Stimulated activated CD8-positive, alpha-beta memory T cell treated with anti-CD3 and anti-CD28 coated beads, Interleukin-12 subunit alpha, Interleukin-12 subunit beta, amount 100 ng/mL, for 24 hours (primary cell): ENCODE results near the gene LETM1.

Experiments
- DNase-seq: peaks from one replicate; pipeline ENCODE4 v3.0.0-alpha.2; 2020; ENCODE audit errors: extremely low read depth

LETM1 gene

DNA sequence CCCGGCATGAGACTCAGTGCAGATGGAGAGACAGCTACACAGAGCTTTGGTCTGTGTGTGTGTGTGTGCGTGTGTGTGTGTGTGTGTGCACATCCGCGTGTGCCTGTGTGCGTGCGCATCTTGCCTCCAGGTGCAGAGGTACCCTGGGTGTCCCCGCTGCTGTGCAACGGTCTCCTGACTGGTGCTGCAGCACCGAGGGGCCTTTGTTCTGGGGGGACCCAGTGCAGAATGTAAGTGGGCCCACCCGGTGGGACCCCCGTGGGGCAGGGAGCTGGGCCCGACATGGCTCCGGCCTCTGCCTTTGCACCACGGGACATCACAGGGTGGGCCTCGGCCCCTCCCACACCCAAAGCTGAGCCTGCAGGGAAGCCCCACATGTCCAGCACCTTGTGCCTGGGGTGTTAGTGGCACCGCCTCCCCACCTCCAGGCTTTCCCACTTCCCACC is 48.6 kb downstream of the LETM1 start:
- DNase-seq: no peak

DNA sequence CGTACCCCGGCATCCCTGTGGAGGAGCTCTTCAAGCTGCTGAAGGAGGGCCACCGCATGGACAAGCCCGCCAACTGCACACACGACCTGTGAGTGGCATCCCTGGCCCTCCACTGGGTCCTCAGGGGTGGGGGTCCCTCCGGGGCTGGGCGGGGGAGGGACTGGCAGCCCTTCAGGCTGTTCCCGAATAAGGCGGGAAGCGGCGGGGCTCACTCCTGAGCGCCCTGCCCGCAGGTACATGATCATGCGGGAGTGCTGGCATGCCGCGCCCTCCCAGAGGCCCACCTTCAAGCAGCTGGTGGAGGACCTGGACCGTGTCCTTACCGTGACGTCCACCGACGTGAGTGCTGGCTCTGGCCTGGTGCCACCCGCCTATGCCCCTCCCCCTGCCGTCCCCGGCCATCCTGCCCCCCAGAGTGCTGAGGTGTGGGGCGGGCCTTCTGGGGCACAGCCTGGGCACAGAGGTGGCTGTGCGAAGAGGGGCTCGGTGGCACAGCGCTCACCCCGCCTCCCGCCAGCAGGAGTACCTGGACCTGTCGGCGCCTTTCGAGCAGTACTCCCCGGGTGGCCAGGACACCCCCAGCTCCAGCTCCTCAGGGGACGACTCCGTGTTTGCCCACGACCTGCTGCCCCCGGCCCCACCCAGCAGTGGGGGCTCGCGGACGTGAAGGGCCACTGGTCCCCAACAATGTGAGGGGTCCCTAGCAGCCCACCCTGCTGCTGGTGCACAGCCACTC is 49.2 kb downstream of the LETM1 start:
- DNase-seq: no peak

DNA sequence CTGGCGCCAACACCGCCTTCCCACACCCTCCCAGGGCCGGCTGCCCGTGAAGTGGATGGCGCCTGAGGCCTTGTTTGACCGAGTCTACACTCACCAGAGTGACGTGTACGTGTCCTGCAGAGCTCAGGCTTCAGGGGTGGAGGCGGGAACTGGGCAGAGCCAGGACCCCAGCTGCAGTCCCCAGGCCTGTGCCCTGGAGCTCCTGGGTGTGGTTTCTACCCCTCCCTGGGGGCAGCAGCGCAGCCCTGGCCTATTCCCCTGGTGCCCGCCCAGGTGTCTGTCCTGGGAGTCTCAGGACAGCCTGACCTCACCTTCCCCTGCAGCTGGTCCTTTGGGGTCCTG is 49.8 kb downstream of the LETM1 start:
- no peak for DNase-seq

DNA sequence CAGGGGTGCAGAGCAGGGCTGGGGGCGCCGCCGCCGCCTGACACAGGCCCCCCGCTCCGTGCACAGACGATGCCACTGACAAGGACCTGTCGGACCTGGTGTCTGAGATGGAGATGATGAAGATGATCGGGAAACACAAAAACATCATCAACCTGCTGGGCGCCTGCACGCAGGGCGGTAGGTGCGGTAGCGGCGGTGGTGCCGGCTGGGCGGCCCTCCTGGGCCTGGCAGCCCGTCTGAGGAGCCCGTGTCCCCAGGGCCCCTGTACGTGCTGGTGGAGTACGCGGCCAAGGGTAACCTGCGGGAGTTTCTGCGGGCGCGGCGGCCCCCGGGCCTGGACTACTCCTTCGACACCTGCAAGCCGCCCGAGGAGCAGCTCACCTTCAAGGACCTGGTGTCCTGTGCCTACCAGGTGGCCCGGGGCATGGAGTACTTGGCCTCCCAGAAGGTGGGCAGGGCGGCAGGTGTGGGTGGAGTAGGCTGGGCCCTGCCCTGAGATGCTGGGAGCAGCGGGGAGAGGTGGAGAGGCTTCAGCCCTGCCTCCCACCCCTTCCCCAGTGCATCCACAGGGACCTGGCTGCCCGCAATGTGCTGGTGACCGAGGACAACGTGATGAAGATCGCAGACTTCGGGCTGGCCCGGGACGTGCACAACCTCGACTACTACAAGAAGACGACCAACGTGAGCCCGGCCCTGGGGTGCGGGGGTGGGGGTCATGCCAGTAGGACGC is 50.3 kb downstream of the LETM1 start:
- DNase-seq: no peak

DNA sequence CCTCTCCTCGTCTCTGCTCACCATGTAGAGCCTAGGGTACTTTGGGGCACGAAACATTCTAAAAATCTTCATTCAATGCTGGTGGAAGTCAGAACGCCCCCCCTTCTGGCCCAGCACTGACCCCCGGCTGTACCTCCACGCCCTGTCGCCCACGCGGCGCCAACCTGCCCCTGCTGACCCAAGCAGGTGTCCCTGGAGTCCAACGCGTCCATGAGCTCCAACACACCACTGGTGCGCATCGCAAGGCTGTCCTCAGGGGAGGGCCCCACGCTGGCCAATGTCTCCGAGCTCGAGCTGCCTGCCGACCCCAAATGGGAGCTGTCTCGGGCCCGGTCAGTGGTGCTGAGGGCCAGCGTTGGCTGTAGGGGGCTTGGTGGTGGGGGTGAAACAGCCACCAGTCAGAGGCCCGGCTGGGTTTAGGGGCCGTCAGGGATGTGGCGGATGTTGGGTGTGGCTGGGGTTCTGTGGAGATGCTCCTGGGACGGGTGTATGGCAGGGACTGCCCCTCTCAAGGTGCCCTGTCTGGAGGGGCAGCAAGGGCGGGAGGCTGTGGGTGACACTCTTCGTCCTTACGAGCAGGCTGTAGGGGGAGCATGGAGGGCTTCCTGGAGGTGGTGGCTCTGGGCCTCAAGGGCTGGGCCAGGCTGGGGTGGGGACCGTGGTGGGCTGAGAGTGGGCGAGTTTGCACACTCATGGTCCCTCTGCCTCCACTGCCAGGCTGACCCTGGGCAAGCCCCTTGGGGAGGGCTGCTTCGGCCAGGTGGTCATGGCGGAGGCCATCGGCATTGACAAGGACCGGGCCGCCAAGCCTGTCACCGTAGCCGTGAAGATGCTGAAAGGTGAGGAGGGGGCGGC is 51.1 kb downstream of the LETM1 start:
- no peak for DNase-seq

DNA sequence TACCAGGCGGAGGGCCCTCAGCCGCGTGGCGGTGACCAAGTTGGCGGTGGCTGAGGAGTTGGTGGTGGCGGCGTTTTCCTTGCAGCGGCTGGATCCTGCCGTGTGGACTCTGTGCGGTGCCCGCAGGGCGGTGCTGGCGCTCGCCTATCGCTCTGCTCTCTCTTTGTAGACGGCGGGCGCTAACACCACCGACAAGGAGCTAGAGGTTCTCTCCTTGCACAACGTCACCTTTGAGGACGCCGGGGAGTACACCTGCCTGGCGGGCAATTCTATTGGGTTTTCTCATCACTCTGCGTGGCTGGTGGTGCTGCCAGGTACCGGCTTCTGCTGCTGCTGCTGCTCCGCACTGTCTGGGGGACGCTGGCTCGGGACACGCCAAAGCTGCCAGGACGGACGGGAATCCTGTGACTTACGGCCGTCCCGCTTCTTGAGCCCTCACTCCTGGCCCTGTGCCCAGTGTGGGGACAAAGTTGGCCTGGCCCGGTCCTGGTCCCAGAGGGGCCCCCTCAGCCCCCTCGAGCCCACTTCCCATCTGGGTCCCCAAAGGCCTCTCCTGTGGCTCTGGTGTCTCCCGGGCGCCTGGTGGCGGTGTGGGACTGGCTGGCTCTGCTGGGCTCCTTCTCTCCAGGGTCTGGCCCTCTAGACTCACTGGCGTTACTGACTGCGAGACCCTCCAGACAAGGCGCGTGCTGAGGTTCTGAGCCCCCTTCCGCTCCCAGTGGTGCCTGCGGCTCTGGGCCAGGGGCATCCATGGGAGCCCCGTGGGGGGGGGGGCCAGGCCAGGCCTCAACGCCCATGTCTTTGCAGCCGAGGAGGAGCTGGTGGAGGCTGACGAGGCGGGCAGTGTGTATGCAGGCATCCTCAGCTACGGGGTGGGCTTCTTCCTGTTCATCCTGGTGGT is 52.2 kb downstream of the LETM1 start:
- DNase-seq: no peak

DNA sequence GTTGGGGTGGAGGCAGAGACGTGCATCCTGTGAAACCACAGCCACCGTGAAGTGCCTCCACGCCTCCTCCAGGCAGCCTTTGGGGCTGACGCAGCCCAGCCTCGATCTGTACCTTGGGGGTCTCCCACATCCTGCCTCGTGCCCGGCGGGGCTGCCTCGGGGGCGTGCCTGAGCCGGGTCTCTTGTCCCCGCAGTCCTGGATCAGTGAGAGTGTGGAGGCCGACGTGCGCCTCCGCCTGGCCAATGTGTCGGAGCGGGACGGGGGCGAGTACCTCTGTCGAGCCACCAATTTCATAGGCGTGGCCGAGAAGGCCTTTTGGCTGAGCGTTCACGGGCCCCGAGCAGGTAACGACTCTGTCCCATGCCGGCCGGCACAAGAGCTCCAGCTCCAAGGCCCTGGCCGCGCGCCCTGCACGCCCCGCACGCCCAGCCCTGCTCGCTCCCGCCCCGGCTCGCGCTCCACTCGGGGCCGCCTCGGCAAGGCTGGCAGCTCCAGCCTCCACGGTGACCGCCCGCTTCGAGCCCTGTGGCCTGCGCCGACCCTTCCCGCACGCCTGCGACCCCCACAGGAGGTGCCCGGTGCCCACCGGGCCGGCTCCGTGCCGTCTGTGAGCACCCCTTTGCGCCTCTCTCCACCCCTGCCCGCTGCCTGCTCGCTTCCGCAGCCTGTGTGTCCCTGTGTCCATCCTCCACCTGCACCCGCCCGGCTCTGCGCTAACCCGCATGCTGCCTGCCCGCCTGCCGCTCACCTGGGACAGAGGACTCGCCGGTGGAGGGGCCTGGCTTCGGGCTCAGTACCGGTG is 53.0 kb downstream of the LETM1 start:
- DNase-seq: no peak

DNA sequence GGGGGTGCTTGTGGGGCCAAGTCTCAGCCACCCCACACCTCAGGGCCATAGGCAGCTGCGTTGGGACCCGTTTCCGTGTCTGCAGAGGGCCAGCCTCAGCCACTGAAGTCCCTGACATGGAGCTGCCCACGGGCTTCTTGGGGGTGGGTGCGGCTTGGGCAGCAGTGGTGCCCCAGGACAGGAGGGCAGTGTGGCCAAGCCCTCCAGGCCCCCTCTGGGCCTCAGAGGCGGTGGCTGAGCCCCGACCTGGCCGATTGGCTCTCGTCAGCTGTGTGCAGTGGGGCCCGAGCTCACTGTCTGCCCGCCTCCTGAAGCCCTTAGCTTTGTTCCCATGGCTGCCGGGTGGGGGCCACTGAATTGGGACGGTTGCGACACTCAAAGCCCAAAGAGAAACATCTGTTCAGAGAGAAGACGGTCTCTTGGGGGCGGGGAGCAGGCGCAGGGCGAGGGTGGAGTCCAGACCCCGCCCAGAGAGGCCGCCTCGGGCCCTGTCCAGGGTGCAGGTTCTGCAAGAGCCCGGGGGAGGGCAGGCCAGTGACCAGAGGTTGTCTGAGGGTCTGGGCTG is 53.7 kb downstream of the LETM1 start:
- DNase-seq: no peak

DNA sequence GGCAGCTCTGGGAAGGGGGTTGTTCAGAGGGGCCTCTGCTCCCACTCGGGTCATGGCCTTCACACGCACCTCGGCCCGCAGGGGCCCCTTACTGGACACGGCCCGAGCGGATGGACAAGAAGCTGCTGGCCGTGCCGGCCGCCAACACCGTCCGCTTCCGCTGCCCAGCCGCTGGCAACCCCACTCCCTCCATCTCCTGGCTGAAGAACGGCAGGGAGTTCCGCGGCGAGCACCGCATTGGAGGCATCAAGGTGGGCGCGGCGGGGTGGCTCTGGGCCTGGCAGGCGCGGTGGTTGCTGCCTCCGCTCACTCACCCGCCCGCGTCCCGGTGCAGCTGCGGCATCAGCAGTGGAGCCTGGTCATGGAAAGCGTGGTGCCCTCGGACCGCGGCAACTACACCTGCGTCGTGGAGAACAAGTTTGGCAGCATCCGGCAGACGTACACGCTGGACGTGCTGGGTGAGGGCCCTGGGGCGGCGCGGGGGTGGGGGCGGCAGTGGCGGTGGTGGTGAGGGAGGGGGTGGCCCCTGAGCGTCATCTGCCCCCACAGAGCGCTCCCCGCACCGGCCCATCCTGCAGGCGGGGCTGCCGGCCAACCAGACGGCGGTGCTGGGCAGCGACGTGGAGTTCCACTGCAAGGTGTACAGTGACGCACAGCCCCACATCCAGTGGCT is 54.5 kb downstream of the LETM1 start:
- DNase-seq: no peak

DNA sequence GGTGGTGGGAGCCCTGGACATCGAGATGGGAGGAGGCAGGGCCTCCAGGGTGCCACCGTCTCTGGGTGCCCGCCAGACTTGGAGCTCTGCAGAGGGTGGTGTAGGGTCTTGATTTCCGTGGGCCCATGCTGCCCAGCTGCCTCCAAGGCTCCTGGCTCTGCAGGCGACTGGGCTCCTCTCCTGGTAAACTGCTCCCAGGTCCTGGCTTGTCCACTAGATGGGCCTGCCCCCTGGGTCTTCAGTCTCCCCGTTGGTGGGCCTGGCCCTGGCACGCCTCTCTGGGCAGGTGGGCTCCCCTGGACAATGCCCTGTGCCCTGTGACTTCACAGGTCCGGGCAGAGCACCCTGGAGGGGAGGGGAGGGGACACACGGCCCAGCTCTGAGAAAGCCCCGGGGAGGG is 55.2 kb downstream of the LETM1 start:
- DNase-seq: no peak

DNA sequence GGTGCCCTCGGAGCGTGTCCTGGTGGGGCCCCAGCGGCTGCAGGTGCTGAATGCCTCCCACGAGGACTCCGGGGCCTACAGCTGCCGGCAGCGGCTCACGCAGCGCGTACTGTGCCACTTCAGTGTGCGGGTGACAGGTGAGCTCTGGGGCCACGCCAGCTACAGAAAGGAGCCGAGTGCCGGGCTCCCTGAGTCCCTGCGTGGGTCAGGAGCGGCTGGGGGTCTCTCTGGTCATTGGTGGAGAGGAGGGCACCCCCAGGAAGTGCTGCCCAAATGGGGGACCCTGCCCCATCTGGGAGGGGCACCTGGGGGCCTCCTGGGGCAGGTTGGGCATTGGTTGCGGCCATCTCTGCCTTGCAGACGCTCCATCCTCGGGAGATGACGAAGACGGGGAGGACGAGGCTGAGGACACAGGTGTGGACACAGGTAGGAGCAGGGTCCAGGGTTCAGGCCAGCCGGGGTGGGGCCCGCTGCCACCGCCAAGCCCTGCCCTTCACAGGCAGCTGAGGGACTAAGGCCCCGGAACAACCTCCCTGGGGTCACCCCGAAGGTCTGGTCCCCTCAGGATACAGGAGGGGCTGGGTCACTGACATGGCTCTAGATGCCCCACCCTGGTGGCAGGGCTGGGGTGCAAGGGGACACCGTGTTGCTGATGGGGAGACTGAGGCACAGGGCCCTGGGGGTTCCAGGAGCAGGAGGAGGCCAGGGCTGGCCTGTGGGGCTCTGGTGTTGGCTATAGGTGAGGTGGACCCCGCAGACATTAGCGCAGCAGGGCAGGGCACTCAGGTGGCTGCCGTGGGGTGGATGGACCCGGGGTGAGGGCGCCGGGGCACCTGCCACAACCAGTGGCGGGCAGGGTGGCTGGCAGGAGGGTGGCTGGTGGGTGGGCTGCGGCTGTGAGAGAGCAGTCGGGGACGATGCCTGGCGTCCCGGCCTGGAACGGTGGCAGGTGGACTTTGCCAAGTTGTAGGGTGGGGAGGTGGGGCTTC is 56.3 kb downstream of the LETM1 start:
- DNase-seq: no peak

DNA sequence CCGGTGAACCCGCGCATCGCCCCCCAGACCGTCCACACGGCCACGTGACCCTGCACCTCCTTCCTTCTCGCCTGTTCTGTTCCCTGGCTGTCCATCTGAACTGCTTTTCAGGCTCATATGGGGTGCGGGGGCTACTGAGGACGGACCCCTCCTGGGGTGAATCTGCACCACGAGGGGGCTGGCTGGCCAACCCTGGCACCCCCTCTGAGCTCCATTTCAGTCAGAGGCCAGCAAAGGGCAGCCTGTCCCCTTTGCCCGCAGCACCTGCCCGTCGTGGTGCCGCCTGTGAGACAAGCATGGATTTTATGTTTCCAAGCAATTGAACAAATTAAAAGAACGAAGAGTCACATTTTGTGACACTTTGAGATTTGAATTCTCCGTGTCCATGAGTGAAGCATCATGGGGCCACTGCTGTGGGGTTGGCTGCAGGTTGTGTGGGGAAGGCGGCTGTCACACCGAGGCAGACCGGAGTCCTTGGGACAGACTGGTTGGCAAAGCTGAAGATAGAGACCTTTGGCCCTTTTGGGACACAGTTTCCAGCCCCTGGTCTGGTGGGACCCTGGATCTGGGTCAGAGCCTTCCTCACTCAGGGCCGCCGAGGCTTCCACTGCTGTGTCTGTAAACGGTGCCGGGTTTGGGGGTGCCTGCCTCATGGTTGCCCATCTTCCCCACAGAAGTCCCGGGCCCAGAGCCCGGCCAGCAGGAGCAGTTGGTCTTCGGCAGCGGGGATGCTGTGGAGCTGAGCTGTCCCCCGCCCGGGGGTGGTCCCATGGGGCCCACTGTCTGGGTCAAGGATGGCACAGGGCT is 57.2 kb downstream of the LETM1 start:
- no peak for DNase-seq

DNA sequence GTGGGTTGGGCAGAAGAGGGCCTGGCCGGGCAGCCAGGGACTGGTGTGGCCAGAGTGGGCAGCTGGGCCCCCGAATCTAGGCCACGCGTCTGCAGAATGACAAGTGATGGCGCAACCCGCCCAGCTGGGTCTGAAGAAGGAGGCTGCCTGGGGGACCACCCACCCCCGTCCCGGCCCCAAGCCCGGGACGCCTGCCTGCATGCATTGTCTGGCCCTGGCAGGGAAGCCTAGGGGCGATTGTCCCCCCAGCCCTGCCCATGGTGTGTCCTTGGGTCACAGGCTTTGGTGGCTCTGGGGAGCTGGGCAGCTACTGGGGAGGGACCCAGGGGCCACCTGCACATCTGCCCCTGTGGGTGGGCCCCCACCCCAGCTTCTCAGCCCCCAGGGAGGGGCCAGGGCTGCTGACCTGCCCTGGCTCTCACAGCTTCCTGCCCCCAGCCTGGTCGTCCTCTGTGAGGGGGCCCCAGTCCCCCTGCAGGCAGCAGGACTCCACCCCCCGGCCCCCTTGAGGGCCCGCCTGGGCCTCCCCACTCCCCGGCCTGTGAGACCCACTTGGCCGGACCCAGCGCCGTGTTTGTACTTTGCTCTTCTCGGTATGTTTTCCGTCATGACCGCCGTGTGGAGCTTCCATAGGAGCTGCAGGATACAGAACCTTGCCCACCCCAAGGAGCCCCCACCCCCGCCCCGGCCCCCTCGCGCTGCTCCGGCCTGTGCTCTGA is 57.9 kb downstream of the LETM1 start:
- no peak for DNase-seq

DNA sequence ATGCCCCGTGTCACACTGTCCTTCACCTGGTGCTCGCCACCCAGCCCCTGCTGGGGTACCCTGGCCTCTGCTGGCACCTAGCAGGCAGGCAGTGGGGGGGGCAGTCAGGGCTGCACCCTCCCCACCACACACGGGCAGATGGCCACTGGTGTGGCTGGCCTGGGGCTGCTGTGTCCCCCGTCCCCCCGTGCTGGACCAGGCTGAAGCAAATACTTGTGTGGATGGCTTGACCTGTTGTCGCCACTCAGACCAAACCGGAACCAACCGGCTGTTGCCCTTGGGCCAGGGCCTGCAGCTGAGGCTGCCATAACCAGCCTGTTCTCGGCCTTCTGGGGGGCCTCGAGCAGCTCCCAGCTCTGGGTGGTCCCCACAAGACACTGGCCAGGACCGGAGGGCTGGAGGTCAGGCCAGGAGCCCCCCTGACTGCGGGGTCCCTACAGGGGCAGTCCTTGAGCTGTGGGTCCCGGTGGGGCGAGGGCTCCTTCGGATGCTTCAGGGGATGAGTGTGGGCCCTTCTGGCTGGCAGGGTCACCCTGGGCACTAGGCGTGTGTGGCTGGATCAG is 58.6 kb downstream of the LETM1 start:
- no peak for DNase-seq

DNA sequence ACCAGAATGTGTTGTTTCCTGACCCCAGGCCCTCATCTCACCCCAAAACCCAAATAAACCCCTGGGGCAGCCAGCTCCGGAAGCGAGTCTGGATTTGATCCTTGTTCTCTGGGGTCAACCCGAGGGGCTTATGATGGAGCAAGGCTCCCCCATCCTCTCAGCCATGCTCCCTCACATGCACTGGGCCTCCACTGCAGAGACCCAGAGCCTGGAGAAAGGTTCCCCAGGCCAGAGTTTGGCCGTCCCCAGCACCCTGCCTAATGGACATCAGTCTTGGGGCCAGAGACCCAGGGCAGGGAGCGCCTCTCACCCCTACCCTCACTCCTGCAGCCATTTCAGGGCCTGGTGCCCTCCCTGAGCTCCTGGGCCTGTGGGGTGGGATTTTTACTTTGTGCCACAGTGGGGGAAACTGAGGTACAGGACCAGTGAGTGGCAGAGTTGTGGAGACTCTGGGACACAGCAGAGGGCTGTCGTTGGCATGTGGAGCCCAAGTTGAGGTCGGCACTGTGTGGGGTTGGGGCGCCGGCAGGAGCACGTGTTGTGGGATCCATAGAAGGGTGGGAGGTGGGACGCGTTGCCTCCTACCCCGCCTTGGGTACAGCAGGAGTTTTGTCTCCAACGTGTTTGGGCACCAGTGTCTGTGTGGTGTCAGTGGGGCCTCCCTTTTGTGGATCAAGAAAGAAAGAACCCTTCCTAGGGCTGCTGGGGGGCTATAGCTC is 59.3 kb downstream of the LETM1 start:
- DNase-seq: no peak
